ENCODE data around the gene SYT8.
"Not testable (repeated sequence)": the region's sequence is repeated elsewhere in the genome, so short reads cannot be mapped to it uniquely, and the experiment has no call there.

Gene SYT8

DNA sequence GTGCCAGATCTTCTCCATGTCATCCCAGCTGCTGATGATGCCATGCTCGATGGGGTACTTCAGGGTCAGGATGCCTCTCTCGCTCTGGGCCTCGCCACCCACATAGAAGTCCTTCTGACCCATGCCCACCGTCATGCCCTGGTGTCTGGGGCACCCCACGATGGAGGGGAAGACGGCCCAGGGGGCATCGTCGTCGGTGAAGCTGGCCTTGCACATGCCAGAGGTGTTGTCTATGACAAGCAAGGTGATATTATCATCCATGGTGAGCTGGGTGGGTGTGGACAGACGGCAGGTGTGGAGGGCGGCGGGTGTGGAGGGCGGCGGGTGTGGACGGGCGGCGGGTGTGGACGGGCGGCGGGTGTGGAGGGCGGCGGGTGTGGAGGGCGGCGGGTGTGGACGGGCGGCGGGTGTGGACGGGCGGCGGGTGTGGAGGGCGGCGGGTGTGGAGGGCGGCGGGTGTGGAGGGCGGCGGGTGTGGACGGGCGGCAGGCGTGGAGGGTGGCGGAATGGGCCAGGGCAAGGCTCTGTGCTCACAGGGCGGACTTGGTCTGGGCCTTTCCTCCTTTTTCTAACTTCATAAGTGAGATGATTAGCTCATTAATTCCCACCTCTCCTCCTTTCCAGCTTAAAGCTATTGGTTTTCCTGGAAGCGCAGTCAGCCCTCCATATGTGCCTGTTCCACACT, 30.8 kb upstream of the SYT8 start:
- not testable (repeated sequence) for H3K36me3 ChIP-seq (ENCODE audit: control insufficient read depth, insufficient read depth, low read length)

DNA sequence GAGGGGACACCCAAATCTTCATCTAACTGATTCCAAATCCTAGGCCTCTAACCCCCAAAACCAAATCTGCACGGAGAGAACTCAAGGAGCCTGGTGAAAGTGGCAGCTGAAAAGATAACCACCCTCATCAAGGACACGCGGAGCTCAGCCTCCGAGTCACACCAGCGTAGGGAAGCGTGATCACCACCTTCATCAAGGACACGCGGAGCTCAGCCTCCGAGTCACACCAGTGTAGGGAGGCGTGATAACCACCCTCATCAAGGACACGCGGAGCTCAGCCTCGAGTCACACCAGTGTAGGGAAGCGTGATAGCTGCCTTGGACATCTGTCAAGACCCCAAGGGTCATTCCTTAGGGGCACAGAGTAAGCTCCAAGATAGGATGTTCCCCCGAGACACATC, 29.3 kb upstream of the SYT8 start:
- Histone ChIP-seq H3K36me3 (ENCODE audit: control insufficient read depth, insufficient read depth, low read length) (no peaks in the 10 kb centered on the region), H3K27ac (ENCODE audit: insufficient read depth, low read depth, low read length, poor library complexity, severe bottlenecking) (no peak overlapping the region), H3K27me3 (ENCODE audit: control insufficient read depth, insufficient read depth, low read length, poor library complexity, severe bottlenecking) (no peaks in the 10 kb centered on the region), H3K4me1 (ENCODE audit: control insufficient read depth, insufficient read depth, low read length) (no peaks in the 10 kb centered on the region), H3K9me3 (ENCODE audit: control insufficient read depth, low read length) (no peaks in the 10 kb centered on the region), H3K4me3 (ENCODE audit: insufficient read depth, low read depth, low read length) (no peak overlapping the region)
- 92 to 95% methylated on average over 15 of the region's 15 CpGs for WGBS, 2 experiments

More for the DNA sequence above, 30.8 kb upstream of the SYT8 start:
- not testable (repeated sequence) for H3K4me3 ChIP-seq (ENCODE audit: insufficient read depth, low read depth, low read length); H3K27me3 ChIP-seq (ENCODE audit: control insufficient read depth, insufficient read depth, low read length, poor library complexity, severe bottlenecking); H3K4me1 ChIP-seq (ENCODE audit: control insufficient read depth, insufficient read depth, low read length); H3K9me3 ChIP-seq (ENCODE audit: control insufficient read depth, low read length); H3K27ac ChIP-seq (ENCODE audit: insufficient read depth, low read depth, low read length, poor library complexity, severe bottlenecking)
- 93% methylated on average over 29 to 35 of the region's 42 CpGs for WGBS, 2 experiments

DNA sequence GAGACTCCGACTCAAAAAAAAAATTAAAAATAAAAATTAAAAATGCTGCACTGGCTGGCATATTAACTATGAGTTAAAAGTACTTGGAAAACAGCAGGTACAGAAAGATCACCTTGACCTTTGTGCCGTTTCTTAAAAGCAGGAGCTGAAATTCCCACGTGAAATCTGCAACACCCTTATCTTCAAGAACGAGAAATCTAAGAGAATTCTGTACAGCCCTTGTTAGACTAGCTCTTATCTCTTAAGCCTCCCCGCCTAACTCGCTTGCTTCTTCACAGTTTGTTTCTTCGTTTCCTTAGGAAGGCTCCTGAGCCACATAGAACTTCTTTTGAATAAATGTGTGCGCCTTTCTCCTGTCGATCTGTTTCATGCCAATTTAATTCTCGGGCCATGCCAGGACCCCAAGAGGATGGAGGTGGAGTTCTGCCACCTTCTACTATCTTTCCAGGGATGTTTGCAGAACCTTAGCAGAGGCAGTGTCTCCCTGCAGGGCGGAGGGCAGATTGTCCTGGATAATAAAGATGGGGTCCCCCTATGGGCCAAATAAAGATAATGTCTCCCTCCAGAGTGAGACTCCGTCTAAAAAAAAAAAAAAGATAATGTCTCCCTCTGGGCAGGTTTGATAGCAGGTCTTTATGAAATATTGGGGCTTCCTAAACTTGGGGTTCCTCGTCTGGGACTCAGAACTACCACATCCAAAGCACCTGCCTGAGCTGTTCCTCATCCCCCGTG, 27.4 kb upstream of the SYT8 start:
- Histone ChIP-seq H3K9me3 (ENCODE audit: control insufficient read depth, low read length) (no peaks in the 10 kb centered on the region), H3K4me3 (ENCODE audit: insufficient read depth, low read depth, low read length) (no peak overlapping the region), H3K27ac (ENCODE audit: insufficient read depth, low read depth, low read length, poor library complexity, severe bottlenecking) (no peak overlapping the region), H3K4me1 (ENCODE audit: control insufficient read depth, insufficient read depth, low read length) (no peaks in the 10 kb centered on the region), H3K27me3 (ENCODE audit: control insufficient read depth, insufficient read depth, low read length, poor library complexity, severe bottlenecking) (no peaks in the 10 kb centered on the region), H3K36me3 (ENCODE audit: control insufficient read depth, insufficient read depth, low read length) (no peaks in the 10 kb centered on the region)
- WGBS, 2 experiments = 86 to 89% methylated on average over 14 of the region's 14 CpGs

DNA sequence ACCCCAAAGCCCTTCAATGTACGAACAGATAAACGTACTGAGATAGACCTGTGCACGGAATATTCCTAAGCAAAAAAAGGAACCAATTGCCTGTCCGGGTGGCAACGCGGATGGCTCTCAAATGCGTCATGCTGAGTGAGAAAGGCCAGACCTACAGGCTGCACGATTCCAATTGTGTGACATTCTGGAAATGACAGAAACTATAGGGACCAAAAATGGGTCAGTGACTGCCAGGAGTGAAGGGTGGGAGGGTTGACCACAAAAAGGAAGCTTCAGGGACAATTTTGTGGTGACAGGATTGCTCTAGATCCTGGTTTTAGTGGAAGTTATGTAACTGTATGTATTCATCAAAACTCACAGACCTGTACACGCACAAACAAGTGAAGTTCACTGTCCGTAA, 24.0 kb upstream of the SYT8 start:
- no peaks in the 10 kb centered on the region for H3K36me3 ChIP-seq (ENCODE audit: control insufficient read depth, insufficient read depth, low read length)
- H3K27ac ChIP-seq (ENCODE audit: insufficient read depth, low read depth, low read length, poor library complexity, severe bottlenecking) = no peak overlapping the region
- H3K9me3 ChIP-seq (ENCODE audit: control insufficient read depth, low read length) = no peaks in the 10 kb centered on the region
- WGBS, 2 experiments = 92 to 93% methylated on average over 10 of the region's 10 CpGs
- no peak overlapping the region for H3K4me3 ChIP-seq (ENCODE audit: insufficient read depth, low read depth, low read length)
- H3K27me3 ChIP-seq (ENCODE audit: control insufficient read depth, insufficient read depth, low read length, poor library complexity, severe bottlenecking) = no peaks in the 10 kb centered on the region
- no peaks in the 10 kb centered on the region for H3K4me1 ChIP-seq (ENCODE audit: control insufficient read depth, insufficient read depth, low read length)

- H3K27me3 ChIP-seq (ENCODE audit: control insufficient read depth, insufficient read depth, low read length, poor library complexity, severe bottlenecking) = no peaks in the 10 kb centered on the region
- 88 to 93% methylated on average over 5 of the region's 5 CpGs for WGBS, 2 experiments
- no peaks in the 10 kb centered on the region for H3K4me1 ChIP-seq (ENCODE audit: control insufficient read depth, insufficient read depth, low read length)
- H3K27ac ChIP-seq (ENCODE audit: insufficient read depth, low read depth, low read length, poor library complexity, severe bottlenecking) = no peak overlapping the region
- H3K4me3 ChIP-seq (ENCODE audit: insufficient read depth, low read depth, low read length) = no peak overlapping the region
- no peaks in the 10 kb centered on the region for H3K9me3 ChIP-seq (ENCODE audit: control insufficient read depth, low read length)
- H3K36me3 ChIP-seq (ENCODE audit: control insufficient read depth, insufficient read depth, low read length) = no peaks in the 10 kb centered on the region
These were observed 22.5 kb upstream of the SYT8 start for GRCh38 chr11:1812274-1812673.

GRCh38 chr11:1812801-1813200, 22.0 kb upstream of the SYT8 start:
- Histone ChIP-seq H3K27me3 (ENCODE audit: control insufficient read depth, insufficient read depth, low read length, poor library complexity, severe bottlenecking) (no peaks in the 10 kb centered on the region), H3K27ac (ENCODE audit: insufficient read depth, low read depth, low read length, poor library complexity, severe bottlenecking) (no peak overlapping the region), H3K36me3 (ENCODE audit: control insufficient read depth, insufficient read depth, low read length) (no peaks in the 10 kb centered on the region), H3K9me3 (ENCODE audit: control insufficient read depth, low read length) (no peaks in the 10 kb centered on the region), H3K4me1 (ENCODE audit: control insufficient read depth, insufficient read depth, low read length) (no peaks in the 10 kb centered on the region), H3K4me3 (ENCODE audit: insufficient read depth, low read depth, low read length) (no peak overlapping the region)
- WGBS, 2 experiments = 93 to 94% methylated on average over 15 of the region's 15 CpGs

DNA sequence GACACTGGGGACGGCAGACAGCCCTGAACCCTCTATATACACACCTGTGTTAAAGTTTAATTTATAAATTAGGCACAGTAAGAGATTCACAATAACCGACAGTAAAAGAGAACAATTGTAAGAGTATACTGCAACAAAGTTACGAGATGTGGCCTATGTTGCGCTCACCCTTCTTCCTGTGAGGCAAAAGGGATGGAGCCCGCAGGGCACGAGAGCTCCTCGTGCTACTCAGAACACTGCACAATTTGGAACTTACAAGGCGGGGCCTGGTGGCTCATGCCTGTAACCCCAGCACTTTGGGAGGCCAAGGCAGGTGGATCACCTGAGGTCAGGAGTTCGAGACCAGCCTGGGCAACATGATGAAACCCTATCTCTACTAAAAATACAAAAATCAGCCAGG, 21.4 kb upstream of the SYT8 start:
- H3K4me1 ChIP-seq (ENCODE audit: control insufficient read depth, insufficient read depth, low read length); H3K27me3 ChIP-seq (ENCODE audit: control insufficient read depth, insufficient read depth, low read length, poor library complexity, severe bottlenecking); H3K27ac ChIP-seq (ENCODE audit: insufficient read depth, low read depth, low read length, poor library complexity, severe bottlenecking); H3K9me3 ChIP-seq (ENCODE audit: control insufficient read depth, low read length); H3K4me3 ChIP-seq (ENCODE audit: insufficient read depth, low read depth, low read length); H3K36me3 ChIP-seq (ENCODE audit: control insufficient read depth, insufficient read depth, low read length): not testable (repeated sequence)
- 90 to 95% methylated on average over 8 to 9 of the region's 9 CpGs for WGBS, 2 experiments

DNA sequence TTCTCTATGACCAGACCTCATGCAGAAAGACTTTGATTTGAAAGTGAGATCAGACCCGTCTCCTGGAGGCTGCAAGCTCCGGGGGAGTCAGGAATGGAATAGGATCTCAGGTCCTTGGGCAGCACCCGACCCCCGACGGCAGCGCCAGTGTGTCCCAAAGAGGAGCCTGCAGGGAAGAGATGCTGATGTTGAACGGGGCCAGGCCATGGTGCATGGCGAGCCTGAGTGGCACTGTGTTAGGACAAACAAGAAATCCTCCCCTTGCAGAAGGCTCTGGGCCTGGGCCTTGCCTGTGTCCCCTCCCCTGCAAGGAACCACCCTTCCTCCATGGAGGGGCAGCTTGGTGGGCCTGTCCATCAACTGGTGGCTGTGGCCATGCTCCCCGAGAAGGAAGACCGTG, 20.1 kb upstream of the SYT8 start:
- Histone ChIP-seq H3K27me3 (ENCODE audit: control insufficient read depth, insufficient read depth, low read length, poor library complexity, severe bottlenecking) (no peaks in the 10 kb centered on the region), H3K4me1 (ENCODE audit: control insufficient read depth, insufficient read depth, low read length) (no peaks in the 10 kb centered on the region), H3K27ac (ENCODE audit: insufficient read depth, low read depth, low read length, poor library complexity, severe bottlenecking) (no peak overlapping the region), H3K9me3 (ENCODE audit: control insufficient read depth, low read length) (no peaks in the 10 kb centered on the region), H3K4me3 (ENCODE audit: insufficient read depth, low read depth, low read length) (no peak overlapping the region), H3K36me3 (ENCODE audit: control insufficient read depth, insufficient read depth, low read length) (no peaks in the 10 kb centered on the region)
- WGBS, 2 experiments = 88 to 90% methylated on average over 10 of the region's 10 CpGs

- WGBS, 2 experiments = 90 to 91% methylated on average over 8 of the region's 8 CpGs
- H3K4me1 ChIP-seq (ENCODE audit: control insufficient read depth, insufficient read depth, low read length) = no peaks in the 10 kb centered on the region
- H3K9me3 ChIP-seq (ENCODE audit: control insufficient read depth, low read length) = no peaks in the 10 kb centered on the region
- no peak overlapping the region for H3K4me3 ChIP-seq (ENCODE audit: insufficient read depth, low read depth, low read length)
- no peaks in the 10 kb centered on the region for H3K36me3 ChIP-seq (ENCODE audit: control insufficient read depth, insufficient read depth, low read length)
- H3K27ac ChIP-seq (ENCODE audit: insufficient read depth, low read depth, low read length, poor library complexity, severe bottlenecking) = no peak overlapping the region
- no peaks in the 10 kb centered on the region for H3K27me3 ChIP-seq (ENCODE audit: control insufficient read depth, insufficient read depth, low read length, poor library complexity, severe bottlenecking)
These were observed 19.5 kb upstream of the SYT8 start for GRCh38 chr11:1815311-1815710.

- Histone ChIP-seq H3K4me1 (ENCODE audit: control insufficient read depth, insufficient read depth, low read length) (no peaks in the 10 kb centered on the region), H3K4me3 (ENCODE audit: insufficient read depth, low read depth, low read length) (no peak overlapping the region), H3K9me3 (ENCODE audit: control insufficient read depth, low read length) (no peaks in the 10 kb centered on the region), H3K27me3 (ENCODE audit: control insufficient read depth, insufficient read depth, low read length, poor library complexity, severe bottlenecking) (no peaks in the 10 kb centered on the region), H3K36me3 (ENCODE audit: control insufficient read depth, insufficient read depth, low read length) (no peaks in the 10 kb centered on the region), H3K27ac (ENCODE audit: insufficient read depth, low read depth, low read length, poor library complexity, severe bottlenecking) (no peak overlapping the region)
- 92 to 94% methylated on average over 7 of the region's 7 CpGs for WGBS, 2 experiments
These were observed 19.0 kb upstream of the SYT8 start for GRCh38 chr11:1815751-1816150.
